ENCODE measurements around the gene NHLRC1.

GRCh38 chr6:18091382-18091781 lies 31.1 kb downstream of the NHLRC1 start:
- TF ChIP-seq TARDBP (IDR thresholded peaks at IDR 0.05) (no peak), FOXM1 (IDR thresholded peaks at IDR 0.05; ENCODE audit: borderline replicate concordance) (no peak), PKNOX1 (IDR thresholded peaks at IDR 0.05) (no peak), FOXK2 (IDR thresholded peaks at IDR 0.05) (no peak)

Data from HEK293T (cell line).